HepG2 (cell line): ENCODE results near the gene GSC2. TPM values are rescaled to one million over a fixed set of nuclear protein-coding genes. Genes with fewer than 3 reads are reported as not detected.
A peak's percentile ranks its signal among the peaks of the same experiment; 100 is the strongest.

Experiments
- ATAC-seq: fragments of 200-7000 bp; cut with Tn5 transposase; 3 replicates; pipeline ENCODE4 v1.9.1; 2020; ENCODE audit warnings: mild to moderate bottlenecking, moderate library complexity
- BruUV-seq: library from RNA; stranded (reverse); fragments of 400-500 nt; replicated peaks from 2 replicates; lab custom pipeline; 2021; lab: Mats Ljungman, UMichigan
- CTCF ChIA-PET: fragments of 300-600 bp; formaldehyde crosslinking; extraction: SDS; loops from one replicate; lab custom pipeline; 2021; ENCODE audit warnings: low total read pairs, inconsistent platforms, low intra/inter-chr PET ratio; lab: Yijun Ruan, JAX
- POLR2A ChIA-PET: fragments of 350-600 bp; sonication (Branson Sonifier 250); formaldehyde crosslinking; loops from one replicate; lab custom pipeline; 2020; ENCODE audit warnings: antibody characterized with exemption, inconsistent platforms; lab: Yijun Ruan, JAX
- DNase-seq: peaks from one replicate; pipeline ENCODE4 v3.0.0-alpha.2; 2015; ENCODE audit warnings: low spot score
- FAIRE-seq: peaks from 3 replicates; lab custom pipeline; 2011; peaks lifted over from hg19 to GRCh38; lab: Jason Lieb, UNC
- H2AFZ ChIP-seq: one replicate; pipeline ENCODE4 v1.6.1; 2011; ENCODE audit warnings: low read length, inconsistent platforms
- H3K27ac ChIP-seq: fragments of 300-600 bp; 3 replicates; pipeline ENCODE4 v1.8.0; 2011; ENCODE audit warnings: mixed run types, mild to moderate bottlenecking, mixed read lengths, low read length, inconsistent platforms; ENCODE audit not compliant: insufficient read depth; ENCODE audit errors: extremely low read length
- H3K27me3 ChIP-seq, 2 experiments: fragments of 200-600 bp in 1 of 2; 2 replicates in 1 of 2; 3 replicates in 1 of 2; pipeline versions ENCODE4 v1.6.0 to v1.8.0; 2011; ENCODE audit warnings: low read length in 2 of 2, mild to moderate bottlenecking in 2 of 2, moderate library complexity in 2 of 2, inconsistent platforms in 1 of 2; ENCODE audit not compliant: insufficient read depth in 2 of 2, control insufficient read depth in 1 of 2
- H3K36me3 ChIP-seq, 2 experiments: fragments of 200-600 bp in 1 of 2; replicated peaks in 1 of 2; 2 replicates in 1 of 2; 3 replicates in 1 of 2; pipeline versions ENCODE4 v1.5.1 to v1.8.0; 2011; ENCODE audit warnings: low read length in 2 of 2, inconsistent platforms in 1 of 2; ENCODE audit not compliant: insufficient read depth in 2 of 2, control insufficient read depth in 1 of 2
- H3K4me1 ChIP-seq: 2 replicates; pipeline ENCODE4 v1.5.1; 2012; ENCODE audit warnings: low read length, inconsistent platforms; ENCODE audit not compliant: insufficient read depth
- H3K4me2 ChIP-seq: 2 replicates; pipeline ENCODE4 v1.6.0; 2011; ENCODE audit warnings: low read depth, low read length, inconsistent platforms
- H3K4me3 ChIP-seq, 3 experiments: fragments of 200-600 bp in 1 of 3; sonication (generic), shearing (Covaris generic) in 1 of 3; replicated peaks in 1 of 3; 2 replicates each; pipeline ENCODE4 v1.5.1; 2011 to 2016; ENCODE audit warnings: low read length in 3 of 3, inconsistent platforms in 2 of 3, low read depth in 2 of 3, mild to moderate bottlenecking in 2 of 3, control low read depth in 1 of 3, mixed read lengths in 1 of 3; ENCODE audit not compliant: insufficient read depth in 1 of 3
- H3K79me2 ChIP-seq: one replicate; pipeline ENCODE4 v1.6.1; 2011; ENCODE audit warnings: low read length, inconsistent platforms; ENCODE audit not compliant: insufficient read depth
- H3K9ac ChIP-seq: 2 replicates; pipeline ENCODE4 v1.6.0; 2011; ENCODE audit warnings: mild to moderate bottlenecking, low read depth, low read length, inconsistent platforms; ENCODE audit not compliant: insufficient read depth
- H3K9me3 ChIP-seq: 2 replicates; pipeline ENCODE4 v1.5.1; 2012; ENCODE audit warnings: mild to moderate bottlenecking, low read length
- H4K20me1 ChIP-seq: 2 replicates; pipeline ENCODE4 v1.6.0; 2011; ENCODE audit warnings: inconsistent platforms, mild to moderate bottlenecking, low read length, moderate library complexity; ENCODE audit not compliant: insufficient read depth
- ATAD3A ChIP-seq: sonication (generic); formaldehyde crosslinking; IDR thresholded peaks from 2 replicates; pipeline ENCODE4 v1.4.0; 2020; ENCODE audit warnings: missing genetic modification reagents
- BHLHE40 ChIP-seq: IDR thresholded peaks from 2 replicates; pipeline ENCODE4 v1.6.1; 2011; ENCODE audit warnings: low read length, improper control_type of control experiment
- HES4 ChIP-seq: sonication (generic); formaldehyde crosslinking; IDR thresholded peaks from 2 replicates; pipeline ENCODE4 v1.9.0; 2021; ENCODE audit warnings: mild to moderate bottlenecking, missing genetic modification reagents, borderline replicate concordance
- HIC2 ChIP-seq: sonication (generic); formaldehyde crosslinking; IDR thresholded peaks from 2 replicates; pipeline ENCODE4 v1.9.0; 2022; ENCODE audit warnings: low read depth, missing genetic modification reagents
- HMG20B ChIP-seq: conservative IDR thresholded peaks from 2 replicates; pipeline ENCODE4 v1.6.1; 2016; ENCODE audit warnings: missing genetic modification reagents, missing compliant biosample characterization
- HMGXB4 ChIP-seq, 2 experiments: sonication (generic) in 1 of 2; formaldehyde crosslinking in 1 of 2; IDR thresholded peaks; 2 replicates each; pipeline versions ENCODE4 v1.4.0 to v1.6.1; 2018 to 2020; ENCODE audit warnings: missing genetic modification reagents in 2 of 2, borderline replicate concordance in 1 of 2, low read depth in 1 of 2, mild to moderate bottlenecking in 1 of 2, missing biosample characterization in 1 of 2
- TFDP2 ChIP-seq: sonication (generic); formaldehyde crosslinking; IDR thresholded peaks from 2 replicates; pipeline ENCODE4 v1.4.0; 2020; ENCODE audit warnings: missing genetic modification reagents
- ZNF18 ChIP-seq: sonication (generic); formaldehyde crosslinking; IDR thresholded peaks from 2 replicates; pipeline ENCODE4 v1.8.0; 2022; ENCODE audit warnings: mild to moderate bottlenecking, missing genetic modification reagents; ENCODE audit not compliant: insufficient replicate concordance
- ZNF704 ChIP-seq: sonication (generic); formaldehyde crosslinking; IDR thresholded peaks from 2 replicates; pipeline ENCODE4 v1.8.1; 2023; ENCODE audit warnings: mild to moderate bottlenecking, inconsistent platforms, moderate library complexity, missing genetic modification reagents, borderline replicate concordance
- ZNF841 ChIP-seq: sonication (generic); formaldehyde crosslinking; IDR thresholded peaks from 2 replicates; pipeline ENCODE4 v1.8.1; 2023; ENCODE audit warnings: missing genetic modification reagents, borderline replicate concordance
- WGBS: methylation state at CpG from one replicate; pipeline ENCODE4 v1.1.6; 2017; ENCODE audit warnings: low lambda C conversion rate; 5-methylcytosine and 5-hydroxymethylcytosine counted together
- in situ Hi-C: cut with HindIII; loops from 2 replicates; pipeline ENCODE4 v1.10.0; 2017; ENCODE audit warnings: low pct_unique_long_range_greater_than_20kb; ENCODE audit not compliant: extremely low pct_ligation_motif_present
- intact Hi-C: fragments of 100-400 bp; cut with micrococcal nuclease; formaldehyde crosslinking; loops from one replicate; pipeline ENCODE4 v1.10.0; 2022; ENCODE audit not compliant: unreplicated experiment
- polyA plus RNA-seq, 8 experiments: library from polyadenylated mRNA; depleted of rRNA in 3 of 8; stranded (reverse) in 7 of 8; unstranded in 1 of 8; fragments of >200 nt; fragmentation: Illumina TruSeq in 4 of 8; extraction: Trizol in 4 of 8; gene quantifications; 2 replicates each; pipeline versions ENCODE4 v1.2.1 to v1.2.3, GENCODE V29; 2011 to 2016; ENCODE audit warnings: low read depth in 4 of 8, missing spikeins in 1 of 8, mixed read lengths in 1 of 8; ENCODE audit not compliant: insufficient read depth in 1 of 8
- total RNA-seq, 5 experiments: library from RNA; depleted of rRNA; stranded (reverse); fragments of >200 nt; fragmentation: Illumina TruSeq; extraction: Trizol; gene quantifications; 2 replicates each; pipeline ENCODE4 v1.2.3, GENCODE V29; 2016; ENCODE audit warnings: low read depth in 1 of 5

Gene GSC2
- total and polyA plus RNA-seq, 2 of the 13 experiments (the other 11 are each of a cell fraction or from before 2014, with no cell fraction given) = not detected

GRCh38 chr22:19126309-19127273, 23.5 kb downstream of the GSC2 start:
- H4K20me1 ChIP-seq = peaks cover 1% of the 10 kb centered on the region; the same call in 1 of the 2 replicates
- peaks cover 3 to 46% of the 10 kb centered on the region in 2 experiments; a peak in 4 of 5 replicates for H3K27me3 ChIP-seq
- no peaks in the 10 kb centered on the region for H3K36me3 ChIP-seq
- H3K27ac ChIP-seq = no peak overlapping the region
- no peak for DNase-seq
- peak overlapping the region in 2 of 3 experiments; percentile 18 to 44; a peak in 1 of 6 replicates for H3K4me3 ChIP-seq
- no TSS peak for BruUV-seq
- FAIRE-seq = no peak
- H3K79me2 ChIP-seq = peaks cover 2% of the 10 kb centered on the region
- H3K9ac ChIP-seq = no peak overlapping the region
- H2AFZ ChIP-seq = no peak overlapping the region
- intact Hi-C loops = no loop called here
- peaks cover 35% of the 10 kb centered on the region for H3K4me1 ChIP-seq
- POLR2A ChIA-PET = interaction anchor here (0.6 to 1.2 kb wide), 3 partner anchors 18 to 52 kb away, joined by 3 to 6 read pairs (median 3); partner anchors contain the start of genes ESS2 and SLC25A1
- no peak for TF ChIP-seq TFDP2 (CRISPR knock-in tag)
- TF ChIP-seq ZNF18 = no peak
- TF ChIP-seq BHLHE40 = no peak
- TF ChIP-seq HMGXB4 (CRISPR knock-in tag; IDR thresholded peaks at IDR 0.05; ENCODE audit: borderline replicate concordance in 1 of 2, low read depth in 1 of 2) = no peak
- TF ChIP-seq HMG20B (CRISPR knock-in tag) = no peak
- TF ChIP-seq ZNF841 (CRISPR knock-in tag) = no peak
- TF ChIP-seq HIC2 (CRISPR knock-in tag) = no peak
- TF ChIP-seq ATAD3A (CRISPR knock-in tag) = no peak
- no peak for TF ChIP-seq HES4 (CRISPR knock-in tag)
- TF ChIP-seq ZNF704 (CRISPR knock-in tag) = no peak
- TF ChIP-seq, all 625 proteins: peak for 0
- CTCF ChIA-PET = no interaction called here
- in situ Hi-C loops = no loop called here
- H3K4me2 ChIP-seq = peak overlapping the region; percentile 62
- peak; percentile 4; the same call in 1 of the 3 replicates for ATAC-seq
- no peaks in the 10 kb centered on the region for H3K9me3 ChIP-seq
- 31% methylated on average over 11 of the region's 19 CpGs for WGBS
